Adrenal gland (tissue), 12 donors: Measurements from ENCODE around the gene MFSD12. TPM values are rescaled to one million over a fixed set of nuclear protein-coding genes. Genes with fewer than 3 reads are reported as not detected.

Source experiments
- polyA plus RNA-seq, 3 donors: library from polyadenylated mRNA; stranded (reverse); fragments of 200-250 nt in 2 of 3; fragments of 350-450 nt in 1 of 3; fragmentation: Illumina TruSeq in 1 of 3; extraction: RNeasy Lipid Tissue Mini Kit (QIAGEN cat#74804) in 1 of 3; gene quantifications; one replicate each; pipeline ENCODE4 v1.2.3, GENCODE V29; 2013 to 2014
- small RNA-seq, 2 donors: library from RNA; depleted of rRNA; stranded (forward); fragments of <200 nt; gene quantifications; one replicate each; pipeline ENCODE3, GENCODE V24; 2016
- total RNA-seq, 9 donors: library from RNA; depleted of rRNA in 4 of 9; stranded (reverse); fragments of >200 nt in 4 of 9; fragments of 120-200 nt in 1 of 9; fragmentation: NEBNext Ultra II Directional in 1 of 9; extraction: Animal tissue kit (Norgen Biotek cat#: 25700) in 1 of 9; gene quantifications; one replicate each; pipeline versions ENCODE4 v1.1.0 to v1.2.4, GENCODE V29; 2013 to 2023
- donor health status: healthy with polysubstance abuse.
- donor health status: Bipolar disorder and iron deficiency.
- donor health status: DM: yes; HTN: yes; CAD: no.
- donor health status: DM: no; HTN: no; CAD: no.
- donor health status: DM: no; HTN: no; CAD: no.
- donor health status: DM: yes; HTN: yes; CAD: no.

MFSD12 gene
- total and polyA plus RNA-seq, 12 donors, result 18.5 to 123 (median 61.1) TPM

Small RNA genes lying within 50 kb of the gene (small RNA-seq; reads per million reads assigned to genes)
- gene AC005786.1 (0 reads per million in 2 donors), gene RF00212 (0 reads per million in 2 donors)

Other genes starting within 250 kb of the MFSD12 start
- gene NFIC, start 191.0 kb downstream of the MFSD12 start, total RNA-seq, result 100 to 1,000 TPM in 8 of 9 donors, 1 to 10 TPM in 1; 3.5 to 329 (median 214) TPM
- gene NFIC, start 191.0 kb downstream of the MFSD12 start, polyA plus RNA-seq, result 100 to 1,000 TPM in 1 of 3 donors, 10 to 100 TPM in 2; 34.9 to 154 (median 69.2) TPM
- under 1 TPM in 1 of 9 donors, not detected in 8; 0.36 TPM for gene SMIM24, start 77.1 kb downstream of the MFSD12 start, total RNA-seq
- under 1 TPM in 1 of 3 donors, not detected in 2; 0.48 TPM for gene SMIM24, start 77.1 kb downstream of the MFSD12 start, polyA plus RNA-seq
- not detected for gene SMIM44, start 74.1 kb downstream of the MFSD12 start, total RNA-seq
- not detected for gene SMIM44, start 74.1 kb downstream of the MFSD12 start, polyA plus RNA-seq
- gene DOHH, start 56.9 kb downstream of the MFSD12 start, total RNA-seq, result 10 to 100 TPM in 7 of 9 donors, 1 to 10 TPM in 2; 8.4 to 22.8 (median 13.8) TPM
- 10 to 100 TPM in 2 of 3 donors, under 1 TPM in 1; 0.92 to 19.1 (median 13.5) TPM for gene DOHH, start 56.9 kb downstream of the MFSD12 start, polyA plus RNA-seq
- gene FZR1, start 51.3 kb downstream of the MFSD12 start, total RNA-seq, result 10 to 100 TPM; 17.9 to 85.0 (median 39.4) TPM
- 10 to 100 TPM; 24.4 to 59.1 (median 26.4) TPM for gene FZR1, start 51.3 kb downstream of the MFSD12 start, polyA plus RNA-seq
- 1 to 10 TPM in 3 of 9 donors, under 1 TPM in 2, not detected in 4; 0.68 to 3.6 (median 1.4) TPM for gene TEKTIP1, start 18.4 kb downstream of the MFSD12 start, total RNA-seq
- 1 to 10 TPM in 2 of 3 donors, not detected in 1; 1.1 to 3.5 TPM for gene TEKTIP1, start 18.4 kb downstream of the MFSD12 start, polyA plus RNA-seq
- 100 to 1,000 TPM in 5 of 9 donors, 10 to 100 TPM in 4; 49.3 to 137 (median 105) TPM for gene HMG20B, start 15.4 kb upstream of the MFSD12 start, total RNA-seq
- 100 to 1,000 TPM in 1 of 3 donors, 10 to 100 TPM in 2; 18.1 to 178 (median 100.0) TPM for gene HMG20B, start 15.4 kb upstream of the MFSD12 start, polyA plus RNA-seq
- gene GIPC3, start 27.9 kb upstream of the MFSD12 start, total RNA-seq, result 1 to 10 TPM in 8 of 9 donors, under 1 TPM in 1; 0.33 to 5.9 (median 3.3) TPM
- 1 to 10 TPM; 1.6 to 4.9 (median 2.6) TPM for gene GIPC3, start 27.9 kb upstream of the MFSD12 start, polyA plus RNA-seq
- 10 to 100 TPM in 7 of 9 donors, 1 to 10 TPM in 2; 4.7 to 25.5 (median 16.5) TPM for gene TBXA2R, start 49.3 kb upstream of the MFSD12 start, total RNA-seq
- 1 to 10 TPM; 5.2 to 6.9 (median 6.2) TPM for gene TBXA2R, start 49.3 kb upstream of the MFSD12 start, polyA plus RNA-seq
- gene CACTIN, start 69.2 kb upstream of the MFSD12 start, total RNA-seq, result 10 to 100 TPM; 13.3 to 78.4 (median 22.8) TPM
- 10 to 100 TPM in 2 of 3 donors, 1 to 10 TPM in 1; 5.0 to 39.0 (median 21.9) TPM for gene CACTIN, start 69.2 kb upstream of the MFSD12 start, polyA plus RNA-seq
- gene PIP5K1C, start 142.9 kb upstream of the MFSD12 start, total RNA-seq, result 10 to 100 TPM in 8 of 9 donors, 1 to 10 TPM in 1; 4.0 to 44.7 (median 31.1) TPM
- 10 to 100 TPM in 2 of 3 donors, 1 to 10 TPM in 1; 8.8 to 31.6 (median 18.6) TPM for gene PIP5K1C, start 142.9 kb upstream of the MFSD12 start, polyA plus RNA-seq
- 1 to 10 TPM in 1 of 9 donors, under 1 TPM in 4, not detected in 4; 0.14 to 2.5 (median 0.27) TPM for gene TJP3, start 150.8 kb upstream of the MFSD12 start, total RNA-seq
- under 1 TPM in 1 of 3 donors, not detected in 2; 0.07 TPM for gene TJP3, start 150.8 kb upstream of the MFSD12 start, polyA plus RNA-seq
- gene APBA3, start 204.1 kb upstream of the MFSD12 start, total RNA-seq, result 10 to 100 TPM; 11.1 to 35.6 (median 20.5) TPM
- gene APBA3, start 204.1 kb upstream of the MFSD12 start, polyA plus RNA-seq, result 10 to 100 TPM in 2 of 3 donors, 1 to 10 TPM in 1; 2.6 to 43.8 (median 24.0) TPM
- gene MRPL54, start 205.1 kb upstream of the MFSD12 start, total RNA-seq, result 100 to 1,000 TPM in 7 of 9 donors, 10 to 100 TPM in 2; 83.2 to 229 (median 107) TPM
- 100 to 1,000 TPM in 1 of 3 donors, 10 to 100 TPM in 2; 60.2 to 172 (median 100.0) TPM for gene MRPL54, start 205.1 kb upstream of the MFSD12 start, polyA plus RNA-seq
- gene RAX2, start 214.6 kb upstream of the MFSD12 start, total RNA-seq, result not detected
- not detected for gene RAX2, start 214.6 kb upstream of the MFSD12 start, polyA plus RNA-seq
- 1 to 10 TPM in 5 of 9 donors, under 1 TPM in 4; 0.72 to 3.3 (median 1.2) TPM for gene MATK, start 228.8 kb upstream of the MFSD12 start, total RNA-seq
- 10 to 100 TPM in 1 of 3 donors, 1 to 10 TPM in 1, under 1 TPM in 1; 0.26 to 20.7 (median 3.5) TPM for gene MATK, start 228.8 kb upstream of the MFSD12 start, polyA plus RNA-seq